HL-60/S4 treated with phorbol 12-myristate 13-acetate at 8.2 ng/mL for 4 days and 3 days (cell line): ENCODE measurements around the gene TMEM125.

ENCODE experiments used
- in situ Hi-C: fragments of 300-500 bp; cut with MboI; formaldehyde crosslinking; loops from 2 replicates; pipeline ENCODE4 v1.15.0; 2022; ENCODE audit warnings: low sequenced_read_pairs

The TMEM125 gene

DNA sequence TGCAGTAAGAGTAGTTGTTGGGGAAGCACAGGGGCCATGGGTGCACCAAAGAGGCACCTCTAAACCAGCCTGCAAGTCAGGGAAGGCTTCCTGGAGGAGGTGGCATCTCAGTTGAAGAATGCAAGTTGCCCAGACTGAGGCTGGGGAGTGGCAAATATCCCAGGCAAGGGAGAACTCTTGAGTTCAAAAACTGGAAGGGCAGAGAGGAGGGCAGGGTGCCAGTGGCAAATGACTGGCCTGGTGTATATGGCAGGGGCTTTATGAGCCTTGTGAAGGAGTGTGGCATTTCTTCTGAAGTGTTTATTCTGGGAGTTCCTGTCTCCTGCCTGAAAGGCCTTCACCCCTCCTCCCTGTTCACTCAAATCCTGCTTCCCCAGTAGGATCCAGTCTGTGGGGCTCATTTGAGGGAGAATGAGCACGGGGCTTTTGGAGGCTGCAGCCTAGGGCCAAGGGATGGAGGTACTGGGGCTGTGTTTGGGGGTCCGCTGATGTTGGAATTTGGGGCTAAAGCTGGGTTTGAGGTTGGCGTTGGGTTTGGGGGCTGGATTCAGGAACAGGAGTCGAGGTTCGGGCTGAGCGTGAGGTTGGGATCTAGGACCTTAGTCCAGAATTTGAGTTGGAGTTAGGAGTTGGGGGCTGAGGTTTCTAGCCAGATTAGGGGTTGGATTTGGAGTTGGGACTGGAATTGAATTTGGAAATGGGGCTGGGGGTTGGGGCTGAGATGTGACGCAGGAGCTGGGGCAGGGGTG, at the start of gene TMEM125:
TMEM125 (plus strand) TSS at position 357 of the 749 bp plus-strand sequence. CDS start 2,740 bp downstream, outside the sequence.
- in situ Hi-C loops, result no loop called here

DNA sequence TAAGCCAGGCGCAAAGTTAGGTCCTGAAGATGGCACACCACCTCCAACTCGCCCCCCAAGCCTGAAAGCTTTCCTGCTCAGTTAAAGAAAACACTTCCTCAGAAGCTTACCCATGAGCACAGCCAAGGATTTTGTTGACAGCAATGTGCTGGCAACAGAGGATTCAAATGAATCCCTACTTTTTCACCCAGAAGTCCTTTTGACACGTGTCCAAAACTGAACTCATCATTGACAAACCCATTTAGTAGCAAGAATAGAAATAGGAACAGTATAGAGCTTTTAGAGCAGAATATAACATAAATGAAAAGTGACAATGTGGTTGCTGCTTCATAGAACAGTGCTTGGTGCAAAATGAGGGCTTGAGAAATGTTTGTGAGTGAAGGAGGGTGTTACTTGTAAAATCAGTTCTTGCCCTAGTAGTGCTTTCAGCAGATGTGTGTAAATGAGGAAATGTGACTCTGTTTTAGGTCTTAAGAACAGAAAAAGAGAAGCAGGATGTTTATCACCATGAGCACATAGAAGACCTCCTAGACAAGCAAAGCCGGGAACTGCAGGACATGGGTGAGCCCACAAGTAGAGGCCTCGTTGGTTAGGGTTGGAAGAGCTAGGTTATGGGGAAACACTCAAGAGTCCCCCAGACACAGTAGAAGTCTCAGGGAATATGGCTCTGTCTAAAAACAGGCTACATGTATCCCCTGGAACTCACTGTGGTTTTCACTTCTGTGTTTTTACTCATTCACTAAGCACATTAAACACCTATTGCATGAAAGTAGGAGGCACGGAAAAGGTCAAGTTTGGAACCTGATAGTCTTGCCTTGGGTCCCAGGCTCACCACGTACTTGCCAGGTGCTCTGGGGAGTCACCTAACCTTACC, 48.6 kb upstream of the TMEM125 start:
- in situ Hi-C loops, result no loop called here

DNA sequence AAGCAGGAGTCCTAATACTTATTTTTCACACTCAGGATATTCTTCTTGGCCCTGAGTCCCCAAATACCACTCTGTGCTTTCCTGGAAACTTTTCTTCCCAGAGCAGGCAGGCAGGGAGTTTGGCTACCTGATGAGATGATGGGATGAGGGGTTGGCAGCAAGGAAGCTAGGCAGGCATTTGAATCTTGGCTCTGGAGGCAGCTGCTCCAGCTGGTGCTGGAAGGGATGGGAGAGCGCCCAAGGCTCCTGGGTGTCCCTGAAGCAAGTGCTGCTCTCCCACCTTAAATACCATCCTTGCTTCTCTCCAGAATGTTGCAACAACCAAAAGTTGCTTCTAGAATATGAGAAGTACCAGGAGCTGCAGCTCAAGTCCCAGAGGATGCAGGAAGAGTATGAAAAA, 48.0 kb upstream of the TMEM125 start:
- in situ Hi-C loops, result no loop called here

DNA sequence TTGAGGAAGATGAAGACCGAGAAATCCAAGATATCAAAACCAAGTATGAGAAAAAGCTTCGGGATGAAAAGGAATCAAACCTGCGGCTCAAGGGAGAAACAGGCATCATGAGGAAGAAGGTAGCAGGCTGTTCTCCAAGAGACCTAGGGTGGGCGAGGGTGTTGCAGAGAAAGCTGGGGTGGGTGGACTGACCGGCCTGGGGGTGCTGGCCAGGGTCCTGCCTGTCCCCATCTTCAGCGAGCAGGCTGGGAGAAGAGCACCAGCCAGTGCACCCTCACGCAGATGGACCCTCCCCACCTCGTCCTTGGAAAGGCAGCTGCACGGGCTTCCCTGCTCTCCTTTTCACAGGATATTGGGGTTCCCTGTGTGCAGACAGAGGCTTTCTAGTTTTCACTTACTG, 46.9 kb upstream of the TMEM125 start:
- in situ Hi-C loops, result no loop called here

DNA sequence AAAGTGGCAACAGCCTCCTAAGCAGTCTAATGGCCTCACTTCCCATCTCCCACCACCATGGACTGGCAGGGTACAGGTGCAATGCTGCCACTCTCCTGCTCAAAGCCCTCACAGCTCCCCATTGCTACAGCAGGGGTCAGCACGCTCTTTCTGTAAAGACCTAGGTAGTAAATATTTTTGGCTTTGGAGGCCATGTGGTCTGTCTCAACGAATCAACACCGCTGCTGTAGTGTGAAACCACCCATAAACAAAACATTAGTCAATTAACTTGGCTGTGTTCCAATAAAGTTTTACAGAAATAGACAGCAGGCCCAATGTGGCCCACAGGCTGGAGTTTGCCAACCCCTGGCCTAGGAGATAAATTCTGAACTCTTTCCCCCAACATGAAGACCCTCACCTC, 44.6 kb upstream of the TMEM125 start:
- in situ Hi-C loops, result no loop called here

DNA sequence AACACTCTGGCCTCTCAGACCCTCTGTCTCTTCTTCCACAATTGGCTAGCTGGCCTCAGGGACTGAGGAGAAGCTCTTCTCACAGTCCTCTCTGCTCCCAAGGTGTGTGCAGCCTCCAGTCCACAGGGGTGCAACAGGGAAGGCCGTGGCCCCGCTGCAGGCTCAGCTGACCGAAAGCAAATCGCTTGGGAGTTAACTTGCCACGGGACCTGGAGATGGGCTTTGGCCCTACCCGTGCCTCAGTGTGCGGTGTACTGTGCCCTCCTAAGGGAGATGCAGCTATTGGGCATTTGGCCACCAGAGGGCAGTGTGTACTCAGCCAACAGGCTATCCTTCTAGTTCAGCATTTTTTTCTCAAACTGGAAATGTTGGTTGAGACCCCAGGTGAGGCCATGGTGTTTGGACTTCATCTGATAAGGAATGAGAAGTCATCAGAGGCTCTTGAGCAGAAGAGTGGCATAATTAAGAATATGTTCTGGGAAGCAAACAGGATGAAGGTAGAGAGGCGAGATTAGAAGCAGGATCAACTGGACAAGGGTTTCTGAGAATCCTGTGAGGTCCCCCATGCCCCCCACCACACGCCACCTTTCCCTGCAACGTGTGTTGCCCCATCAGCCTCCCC, 42.5 kb upstream of the TMEM125 start:
- in situ Hi-C loops, result no loop called here

DNA sequence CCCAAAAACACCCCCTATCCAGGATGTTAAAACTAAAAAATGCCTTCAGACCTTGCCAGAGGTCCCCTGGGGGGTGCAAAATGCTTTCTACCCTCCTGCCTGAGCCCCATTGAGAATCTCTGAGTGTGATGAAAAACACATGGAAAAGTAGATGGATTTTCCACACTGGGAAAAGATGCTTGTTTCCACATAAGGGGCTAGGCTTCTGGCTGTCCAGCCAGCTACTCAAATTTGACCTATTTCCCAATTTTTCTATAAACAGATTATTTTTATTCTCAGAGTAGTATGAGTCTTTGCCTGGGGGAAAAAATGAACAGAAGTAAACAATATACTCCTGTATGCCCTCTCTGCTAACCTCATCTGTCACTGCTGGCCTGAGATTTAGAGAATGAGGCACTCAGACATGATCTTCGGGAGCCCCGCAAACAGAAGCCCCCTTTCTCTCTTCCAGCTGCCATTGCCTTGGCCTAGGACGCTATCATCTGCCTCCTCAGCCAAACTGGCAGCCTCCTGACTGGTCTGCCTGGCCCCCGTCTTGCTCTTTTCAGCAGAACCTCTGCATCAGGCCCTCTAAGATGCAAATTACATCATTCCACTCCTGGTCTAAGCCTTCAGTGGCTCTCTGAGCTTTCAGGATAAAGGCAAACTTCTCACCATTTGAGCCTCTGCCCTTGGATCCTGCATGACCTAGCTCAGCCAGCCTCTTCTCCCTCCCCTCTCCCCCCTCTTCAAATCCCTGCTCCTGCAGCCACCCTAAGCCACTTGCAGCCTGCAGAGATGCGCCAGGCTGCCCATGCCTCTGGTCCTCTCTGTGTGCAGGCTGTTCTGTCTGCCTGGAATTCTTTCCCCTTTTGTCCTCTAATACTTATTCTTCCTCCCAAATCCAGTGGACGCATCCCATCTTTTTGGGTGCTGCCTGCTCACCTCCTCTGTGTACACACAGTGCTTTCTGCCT, 39.7 kb upstream of the TMEM125 start:
- in situ Hi-C loops, result loop anchor here (10.0 kb wide), 1 partner anchor 175 kb away; no protein-coding TSS in a partner anchor

DNA sequence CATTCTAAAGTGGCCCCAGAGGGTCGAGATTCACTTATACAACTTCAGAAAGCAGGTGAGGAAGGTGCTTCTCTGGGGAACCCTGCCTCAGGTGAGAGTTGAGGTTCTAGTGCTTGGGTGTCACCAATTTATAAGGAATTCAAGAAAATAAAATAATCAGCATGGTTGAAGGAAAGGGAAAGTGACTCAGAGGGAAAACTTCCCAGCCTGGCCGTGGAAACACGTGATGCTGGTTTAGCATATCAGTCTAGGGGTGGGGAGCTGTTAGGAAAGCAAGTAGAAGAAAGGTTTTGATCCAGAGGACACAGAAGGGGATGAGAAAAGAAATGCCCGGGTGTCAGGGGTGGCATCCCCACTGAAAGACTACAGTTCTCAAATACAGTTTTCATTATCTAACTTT, 37.7 kb upstream of the TMEM125 start:
- in situ Hi-C loops, result loop anchor here (10.0 kb wide), 1 partner anchor 173 kb away; no protein-coding TSS in a partner anchor

DNA sequence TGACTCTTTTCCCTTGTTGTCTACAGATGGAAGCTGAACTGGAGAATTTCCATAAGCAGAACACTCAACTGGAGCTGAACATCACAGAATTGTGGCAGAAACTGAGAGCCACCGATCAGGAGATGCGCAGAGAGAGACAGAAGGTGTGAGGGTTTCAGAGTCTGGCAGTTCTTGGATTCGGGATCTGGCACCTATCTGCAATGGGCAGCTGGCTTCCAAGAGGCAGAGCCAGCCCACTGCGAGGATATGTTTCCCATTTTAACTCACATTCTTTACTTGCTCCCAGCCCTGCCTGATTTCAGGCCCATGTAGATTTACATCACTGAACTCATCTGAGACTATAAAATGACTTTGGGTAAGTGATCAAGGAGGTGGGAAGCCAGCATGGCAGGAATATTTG, 37.3 kb upstream of the TMEM125 start:
- in situ Hi-C loops, result loop anchor here (10.0 kb wide), 1 partner anchor 172 kb away; no protein-coding TSS in a partner anchor

DNA sequence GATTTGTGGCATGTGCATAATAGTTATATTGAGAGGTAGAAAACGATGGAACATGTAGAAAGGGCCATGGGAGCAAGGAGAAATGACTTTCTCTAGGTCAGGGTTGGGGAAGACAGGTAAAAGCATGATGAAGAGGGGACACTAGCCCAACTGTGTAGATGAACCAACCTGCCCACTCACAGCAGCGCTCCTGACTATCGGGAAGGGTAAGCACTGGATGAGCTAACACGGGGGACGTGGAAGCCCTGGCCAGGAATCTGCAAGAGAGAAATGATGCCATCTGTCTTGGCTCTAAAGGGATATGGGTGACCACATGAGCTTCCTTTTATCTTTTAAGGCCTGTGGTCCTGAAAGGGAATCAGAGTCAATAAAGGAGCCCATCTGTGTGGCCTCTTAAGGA, 36.2 kb upstream of the TMEM125 start:
- in situ Hi-C loops, result loop anchor here (10.0 kb wide), 1 partner anchor 171 kb away; no protein-coding TSS in a partner anchor

DNA sequence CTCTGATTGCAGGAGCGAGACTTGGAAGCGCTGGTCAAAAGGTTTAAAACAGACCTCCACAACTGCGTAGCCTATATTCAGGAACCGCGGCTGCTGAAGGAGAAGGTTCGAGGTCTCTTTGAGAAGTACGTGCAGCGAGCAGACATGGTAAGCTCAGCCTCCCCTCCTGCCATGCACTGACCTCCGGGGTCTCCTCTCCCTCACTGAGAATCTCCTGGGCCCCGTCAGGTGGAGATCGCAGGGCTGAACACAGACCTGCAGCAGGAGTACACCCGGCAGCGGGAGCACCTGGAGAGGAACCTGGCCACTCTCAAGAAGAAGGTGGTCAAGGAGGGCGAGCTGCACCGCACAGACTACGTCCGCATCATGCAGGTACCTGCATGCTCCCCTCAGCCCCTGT, 35.5 kb upstream of the TMEM125 start:
- in situ Hi-C loops, result loop anchor here (10.0 kb wide), 1 partner anchor 171 kb away; no protein-coding TSS in a partner anchor

DNA sequence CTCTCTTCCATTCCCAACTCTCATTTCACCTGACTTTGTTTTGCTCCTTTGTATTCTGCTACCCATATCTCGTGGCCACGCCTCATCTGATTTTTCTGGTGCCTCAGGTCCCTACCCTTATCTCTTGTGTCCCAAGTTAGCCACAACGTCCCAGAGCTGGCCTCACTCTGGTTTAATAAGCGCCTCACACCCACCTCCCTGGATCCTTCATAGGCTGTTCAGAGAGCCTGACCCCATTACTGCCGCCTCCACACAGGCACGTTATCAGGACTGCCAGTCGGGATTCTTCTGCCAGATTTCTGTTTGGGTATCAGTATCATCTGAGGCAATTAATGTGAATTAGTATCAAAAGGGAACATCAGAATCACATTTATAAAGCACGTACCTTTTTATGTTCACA, 34.7 kb upstream of the TMEM125 start:
- in situ Hi-C loops, result loop anchor here (10.0 kb wide), 1 partner anchor 170 kb away; no protein-coding TSS in a partner anchor

DNA sequence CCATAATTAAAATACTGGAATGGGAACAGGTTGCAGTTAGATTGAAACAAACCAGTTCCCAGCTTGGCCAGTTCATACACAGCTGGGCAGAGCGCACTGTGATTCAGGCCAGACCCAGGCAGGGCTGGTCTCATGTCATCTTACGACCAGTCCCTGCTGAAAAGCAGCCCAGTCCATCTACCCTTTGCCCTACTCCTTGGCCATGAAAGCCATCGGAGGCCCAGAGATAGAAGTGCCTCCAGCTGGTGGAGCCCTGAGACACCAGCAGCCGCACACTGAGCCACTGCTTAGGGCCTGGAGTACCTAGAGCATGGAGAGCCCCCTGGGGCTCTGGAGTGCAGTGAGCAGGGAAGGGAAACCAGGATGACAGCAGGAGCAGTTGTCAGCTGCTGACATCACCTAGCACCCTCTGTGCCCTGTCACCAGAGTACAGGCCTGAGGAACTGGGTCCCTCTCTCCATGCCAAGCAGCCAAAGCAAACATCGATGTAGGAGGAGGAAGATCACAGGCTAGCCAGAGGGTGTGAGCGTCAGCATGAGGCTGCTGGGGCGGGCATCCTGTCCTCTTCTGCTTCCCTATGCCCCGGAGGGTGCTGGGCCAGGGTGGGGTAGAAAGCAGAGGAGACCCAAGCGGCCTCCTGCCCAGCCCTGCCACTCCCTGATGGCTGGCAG, 34.2 kb upstream of the TMEM125 start:
- in situ Hi-C loops, result loop anchor here (10.0 kb wide), 1 partner anchor 169 kb away; no protein-coding TSS in a partner anchor

DNA sequence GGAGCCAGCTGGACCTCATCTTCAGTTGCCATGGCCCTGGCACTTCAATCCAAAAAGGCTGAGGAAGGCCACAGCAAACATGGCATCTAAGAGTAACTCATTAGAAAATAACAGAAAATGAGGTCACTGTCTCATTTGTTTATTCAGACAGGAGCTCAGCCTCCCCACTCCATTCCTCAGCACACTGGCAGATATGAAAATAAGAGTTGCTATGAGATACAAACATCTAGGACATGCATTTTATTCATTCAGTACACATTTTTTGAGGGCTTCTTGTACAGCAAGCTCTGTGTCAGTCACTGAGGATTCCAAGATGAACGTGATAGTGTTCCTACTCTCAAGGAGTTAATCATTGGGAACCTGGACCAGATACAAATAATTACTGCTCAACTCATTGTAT, 32.7 kb upstream of the TMEM125 start:
- in situ Hi-C loops, result loop anchor here (10.0 kb wide), 1 partner anchor 168 kb away; no protein-coding TSS in a partner anchor

DNA sequence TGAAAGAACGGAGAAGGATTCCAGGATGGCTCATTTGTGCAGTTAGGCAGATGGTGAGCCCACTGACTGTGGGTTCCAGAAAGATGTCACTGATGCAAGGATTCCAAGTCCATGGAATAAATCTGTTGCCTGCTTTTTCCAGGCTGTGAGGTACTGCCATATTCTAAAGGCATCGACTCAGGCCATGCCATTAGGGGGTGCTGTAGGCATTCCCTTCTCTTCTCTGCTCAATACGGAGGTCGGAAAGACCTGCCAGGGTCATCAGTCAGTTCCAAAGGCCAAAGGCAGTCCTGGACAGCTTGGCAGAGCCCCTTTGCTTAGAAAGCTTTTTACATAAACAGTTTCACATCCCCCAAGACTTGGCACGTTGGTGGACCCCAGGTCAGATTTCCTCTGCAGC, 31.7 kb upstream of the TMEM125 start:
- in situ Hi-C loops, result loop anchor here (10.0 kb wide), 1 partner anchor 167 kb away; no protein-coding TSS in a partner anchor

DNA sequence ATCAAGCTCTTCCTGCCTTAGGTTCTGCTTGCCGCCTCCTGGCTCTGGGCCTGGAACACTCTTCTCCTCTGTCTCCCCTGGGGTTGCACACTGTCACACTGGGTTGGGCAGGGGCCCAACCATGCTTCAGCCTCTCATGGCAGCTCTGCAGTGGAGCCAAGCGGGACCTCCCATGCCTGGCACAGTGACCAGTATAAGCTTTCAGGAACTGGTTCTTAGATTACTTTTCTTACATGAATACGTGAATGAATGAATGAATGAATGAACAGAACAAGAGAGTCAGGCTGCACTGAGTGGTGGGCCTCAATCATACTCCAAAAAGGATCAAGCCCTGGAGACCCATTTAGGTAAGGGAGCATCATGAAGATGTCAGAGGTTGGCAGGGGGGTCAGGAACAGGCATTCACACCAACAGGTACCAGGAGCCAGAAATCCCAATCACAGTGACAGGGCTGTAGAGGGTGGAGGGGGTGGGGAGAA, 30.8 kb upstream of the TMEM125 start:
- in situ Hi-C loops, result loop anchor here (10.0 kb wide), 1 partner anchor 166 kb away; no protein-coding TSS in a partner anchor

DNA sequence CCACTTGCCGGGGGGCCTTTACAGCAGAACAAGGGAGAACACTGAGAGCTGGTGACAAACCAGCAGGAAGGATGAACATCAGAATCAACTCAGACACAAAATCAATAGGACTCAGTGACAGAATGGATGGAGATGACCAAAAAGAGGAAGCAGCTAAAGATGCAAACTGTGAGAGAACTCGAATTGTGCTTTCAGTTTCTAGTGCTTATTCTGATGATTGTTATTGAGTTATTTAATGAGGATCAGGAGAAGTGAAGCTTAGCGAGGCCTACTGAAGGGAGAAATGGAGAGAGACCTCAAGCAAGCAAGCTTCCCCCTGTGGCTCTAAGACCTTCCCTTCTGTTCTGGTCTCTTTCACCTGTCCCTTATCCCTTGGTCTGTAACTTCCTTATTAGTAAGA, 30.3 kb upstream of the TMEM125 start:
- in situ Hi-C loops, result loop anchor here (10.0 kb wide), 1 partner anchor 165 kb away; no protein-coding TSS in a partner anchor

DNA sequence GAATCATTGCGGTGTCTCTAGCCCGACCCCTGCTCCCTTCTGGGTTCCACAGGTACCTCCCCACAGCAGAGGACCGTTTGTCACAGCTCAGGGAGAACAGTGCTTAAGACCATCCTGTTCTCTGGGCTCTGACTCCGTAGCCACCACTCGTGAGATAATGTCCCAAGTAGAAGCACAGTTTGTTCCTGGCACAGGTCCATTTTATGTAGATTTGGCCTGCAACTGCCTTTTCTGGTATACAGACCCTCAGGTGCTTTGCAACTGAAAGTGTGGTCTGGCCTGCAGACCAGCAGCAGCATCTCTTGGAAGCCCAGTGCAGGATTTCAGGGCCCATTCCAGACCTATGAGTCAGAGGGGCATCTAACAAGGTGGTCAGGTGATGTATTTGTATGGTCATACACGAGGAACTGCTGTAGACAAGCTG, 28.4 kb upstream of the TMEM125 start:
- in situ Hi-C loops, result no loop called here

DNA sequence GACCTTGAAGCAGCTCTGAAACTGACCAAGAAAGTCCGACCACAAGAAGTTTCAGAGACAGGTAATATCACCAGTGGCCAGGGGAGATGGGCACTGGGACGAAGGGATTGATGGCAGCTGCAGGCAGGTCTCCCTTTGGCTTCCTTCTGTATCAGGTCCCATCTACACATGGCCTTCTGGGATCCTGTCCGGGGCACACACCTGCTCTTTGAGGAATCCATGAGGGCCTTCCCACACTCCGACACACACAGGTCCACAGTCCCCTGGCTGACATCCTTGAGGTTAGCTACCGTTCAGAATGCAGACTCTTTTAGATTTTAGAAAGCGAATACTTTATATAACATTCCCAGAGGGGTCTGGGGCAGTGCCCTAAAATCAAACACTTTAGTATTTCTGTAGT, 26.5 kb upstream of the TMEM125 start:
- in situ Hi-C loops, result no loop called here
